HUES48 (cell line): ENCODE measurements around the gene CARTPT.
A peak's percentile ranks its signal among the peaks of the same experiment; 100 is the strongest.

Experiments used
- H3K27ac ChIP-seq: one replicate; pipeline ENCODE4 v1.7.0; 2013; ENCODE audit warnings: low read depth, low read length, inconsistent platforms
- H3K27me3 ChIP-seq: 2 replicates; pipeline ENCODE4 v1.6.1; 2013; ENCODE audit warnings: mild to moderate bottlenecking, low read length; ENCODE audit not compliant: control insufficient read depth, insufficient read depth
- H3K36me3 ChIP-seq: 2 replicates; pipeline ENCODE4 v1.6.1; 2013; ENCODE audit warnings: low read length; ENCODE audit not compliant: control insufficient read depth, insufficient read depth
- H3K4me1 ChIP-seq: 2 replicates; pipeline ENCODE4 v1.6.1; 2013; ENCODE audit warnings: mild to moderate bottlenecking, low read length; ENCODE audit not compliant: control insufficient read depth, insufficient read depth
- H3K4me3 ChIP-seq: 2 replicates; pipeline ENCODE4 v1.5.1; 2013; ENCODE audit warnings: mild to moderate bottlenecking, low read depth, low read length
- H3K9ac ChIP-seq: 2 replicates; pipeline ENCODE4 v1.6.1; 2013; ENCODE audit warnings: mild to moderate bottlenecking, low read depth, low read length, moderate library complexity
- H3K9me3 ChIP-seq: 2 replicates; pipeline ENCODE4 v1.6.1; 2013; ENCODE audit warnings: low read length; ENCODE audit not compliant: control insufficient read depth, insufficient read depth

CARTPT gene

GRCh38 chr5:71719063-71719964, at the start of gene CARTPT:
Gene CARTPT, plus strand, starts transcription at chr5:71719275. Its CDS starts 19 bp downstream, at chr5:71719294.
- Histone ChIP-seq H3K9me3 (no peaks in the 10 kb centered on the region), H3K4me3 (peak within 1 kb of the TSS; percentile 58), H3K9ac (no peak within 1 kb of the TSS), H3K36me3 (no peaks in the 10 kb centered on the region), H3K27ac (no peak within 1 kb of the TSS), H3K4me1 (peaks cover 3% of the 10 kb centered on the region; the same call in 1 of the 2 replicates), H3K27me3 (peaks cover 51% of the 10 kb centered on the region)

GRCh38 chr5:71677977-71678376, 41.1 kb upstream of the CARTPT start:
- Histone ChIP-seq H3K4me1 (no peaks in the 10 kb centered on the region), H3K9me3 (no peaks in the 10 kb centered on the region), H3K9ac (no peak overlapping the region), H3K27ac (no peak overlapping the region), H3K36me3 (no peaks in the 10 kb centered on the region), H3K4me3 (no peak overlapping the region), H3K27me3 (no peaks in the 10 kb centered on the region)

- no peaks in the 10 kb centered on the region for H3K4me1 ChIP-seq
- no peak overlapping the region for H3K27ac ChIP-seq
- no peaks in the 10 kb centered on the region for H3K27me3 ChIP-seq
- H3K36me3 ChIP-seq = no peaks in the 10 kb centered on the region
- H3K9me3 ChIP-seq = no peaks in the 10 kb centered on the region
- H3K9ac ChIP-seq = no peak overlapping the region
- H3K4me3 ChIP-seq = no peak overlapping the region
Measured at GRCh38 chr5:71679714-71680113, 39.4 kb upstream of the CARTPT start.

- no peaks in the 10 kb centered on the region for H3K36me3 ChIP-seq
- H3K4me1 ChIP-seq = no peaks in the 10 kb centered on the region
- no peaks in the 10 kb centered on the region for H3K27me3 ChIP-seq
- H3K4me3 ChIP-seq = no peak overlapping the region
- no peak overlapping the region for H3K9ac ChIP-seq
- H3K9me3 ChIP-seq = no peaks in the 10 kb centered on the region
- no peak overlapping the region for H3K27ac ChIP-seq
Measured at GRCh38 chr5:71680510-71680909, 38.6 kb upstream of the CARTPT start.

DNA sequence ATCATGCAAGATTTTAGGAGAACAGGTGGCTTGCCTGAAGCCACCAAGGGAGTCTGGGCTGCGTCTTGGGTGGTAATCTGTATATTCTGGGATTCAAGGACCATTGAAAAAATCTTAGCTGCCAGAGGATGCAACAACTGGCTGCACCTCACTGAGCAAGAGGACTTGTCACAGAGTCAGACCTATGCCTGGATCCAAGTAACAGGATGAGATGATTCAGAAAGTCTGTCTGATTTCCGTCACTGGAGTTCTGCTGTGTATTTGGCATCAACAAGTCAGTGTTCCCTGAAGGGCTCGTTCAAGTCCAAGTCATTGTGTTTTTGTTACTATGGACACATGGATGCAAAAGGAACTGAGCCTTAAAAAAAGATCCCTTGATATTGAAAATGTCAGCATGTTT, 37.8 kb upstream of the CARTPT start:
- no peaks in the 10 kb centered on the region for H3K27me3 ChIP-seq
- no peak overlapping the region for H3K27ac ChIP-seq
- no peaks in the 10 kb centered on the region for H3K9me3 ChIP-seq
- no peaks in the 10 kb centered on the region for H3K36me3 ChIP-seq
- no peak overlapping the region for H3K9ac ChIP-seq
- H3K4me1 ChIP-seq = no peaks in the 10 kb centered on the region
- no peak overlapping the region for H3K4me3 ChIP-seq

DNA sequence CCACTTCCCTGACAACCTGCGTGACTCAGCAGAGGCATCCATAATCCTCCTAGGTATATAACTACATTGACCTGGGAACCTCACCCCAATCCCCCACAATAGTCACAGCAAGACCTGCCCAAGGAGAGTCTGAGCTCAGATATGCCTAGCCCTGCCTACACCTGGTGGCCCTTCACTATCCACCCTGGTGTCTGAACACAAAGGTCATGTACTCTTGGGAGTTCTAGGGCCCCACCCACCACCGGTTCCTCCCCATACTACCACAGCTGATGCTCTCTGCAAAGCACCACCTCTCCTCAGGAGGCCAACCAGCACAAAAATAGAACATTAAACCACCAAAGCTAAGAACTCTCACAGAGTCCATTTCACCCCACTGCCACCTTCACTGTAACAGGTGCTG, 34.8 kb upstream of the CARTPT start:
- Histone ChIP-seq H3K27ac (no peak overlapping the region), H3K9me3 (no peaks in the 10 kb centered on the region), H3K36me3 (no peaks in the 10 kb centered on the region), H3K4me3 (no peak overlapping the region), H3K4me1 (no peaks in the 10 kb centered on the region), H3K9ac (no peak overlapping the region), H3K27me3 (no peaks in the 10 kb centered on the region)

DNA sequence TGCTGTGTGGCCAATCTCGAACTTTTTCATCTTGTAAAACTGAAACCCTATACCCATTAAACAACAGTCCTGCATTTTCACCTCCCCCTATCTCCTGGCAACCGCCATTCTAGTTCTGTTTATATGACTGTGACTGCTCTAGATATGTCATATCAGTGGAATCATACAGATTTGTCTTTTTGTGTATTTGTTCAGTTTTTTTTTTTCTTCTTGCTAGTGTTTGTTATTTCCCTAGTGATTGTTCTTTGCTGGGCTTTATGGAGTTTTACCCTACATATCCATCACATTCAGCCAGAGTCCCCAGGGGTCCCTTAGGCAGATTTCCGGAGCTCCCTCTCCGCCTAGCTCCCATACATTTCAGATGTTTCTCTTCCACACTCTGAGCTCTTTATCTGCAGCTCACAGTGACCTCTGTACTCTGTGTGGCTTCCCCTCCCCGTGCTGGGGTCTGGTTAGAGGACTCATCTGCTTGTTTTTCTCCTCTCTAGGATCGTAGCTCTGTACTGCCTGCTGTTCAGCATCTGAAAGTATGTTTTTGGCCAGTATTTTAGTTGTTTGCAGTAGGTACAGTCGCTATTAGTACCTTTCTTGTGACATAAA, 25.1 kb upstream of the CARTPT start:
- Histone ChIP-seq H3K36me3 (no peaks in the 10 kb centered on the region), H3K4me3 (no peak overlapping the region), H3K9me3 (no peaks in the 10 kb centered on the region), H3K27me3 (no peaks in the 10 kb centered on the region; the same call in 1 of the 2 replicates), H3K27ac (peak overlapping the region; percentile 38), H3K9ac (no peak overlapping the region), H3K4me1 (peaks cover 16% of the 10 kb centered on the region)

DNA sequence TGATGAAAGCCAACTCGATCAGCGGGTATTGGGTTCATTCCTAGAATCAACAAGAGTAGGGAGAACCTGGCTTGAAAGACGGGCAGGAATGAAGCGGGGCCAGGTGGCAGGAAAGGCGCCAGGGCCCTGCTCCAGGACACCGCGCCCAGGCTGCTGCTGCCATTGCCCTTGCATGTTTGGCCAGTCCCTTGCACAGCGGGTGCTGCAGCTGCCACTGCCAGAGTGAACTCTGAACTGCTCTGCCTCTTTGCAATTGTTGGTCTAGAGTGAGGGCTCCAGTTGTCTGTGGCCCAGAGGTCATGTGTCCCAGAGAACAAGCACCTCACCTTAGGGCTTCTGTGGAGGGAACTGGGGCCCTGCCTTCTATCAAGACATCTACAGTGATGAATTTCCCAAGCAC, 24.0 kb upstream of the CARTPT start:
- no peaks in the 10 kb centered on the region for H3K9me3 ChIP-seq
- H3K9ac ChIP-seq = no peak overlapping the region
- H3K27me3 ChIP-seq = no peaks in the 10 kb centered on the region; the same call in 1 of the 2 replicates
- H3K4me3 ChIP-seq = no peak overlapping the region
- peaks cover 16% of the 10 kb centered on the region for H3K4me1 ChIP-seq
- no peak overlapping the region for H3K27ac ChIP-seq
- no peaks in the 10 kb centered on the region for H3K36me3 ChIP-seq

DNA sequence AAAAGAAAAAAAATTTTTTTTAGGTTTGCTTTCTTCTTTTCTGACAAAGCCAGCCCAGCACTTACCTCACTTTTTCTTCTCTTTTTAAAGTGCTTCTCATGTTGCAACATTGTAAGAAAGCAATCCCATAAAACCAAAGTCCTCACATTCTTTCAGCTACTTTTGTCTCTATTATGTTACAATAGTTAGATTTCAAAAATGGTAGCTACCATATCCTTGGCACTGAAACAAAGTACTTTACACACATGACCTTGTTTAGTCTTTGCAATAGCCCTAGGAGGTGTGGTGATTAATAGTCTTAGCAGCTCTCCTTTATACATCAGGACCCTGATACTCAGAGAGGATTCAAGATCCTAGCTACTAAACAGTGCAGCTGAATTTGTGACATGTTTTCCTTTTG, 23.5 kb upstream of the CARTPT start:
- H3K4me1 ChIP-seq = peaks cover 16% of the 10 kb centered on the region
- H3K4me3 ChIP-seq = no peak overlapping the region
- H3K27me3 ChIP-seq = no peaks in the 10 kb centered on the region; the same call in 1 of the 2 replicates
- no peaks in the 10 kb centered on the region for H3K9me3 ChIP-seq
- no peaks in the 10 kb centered on the region for H3K36me3 ChIP-seq
- no peak overlapping the region for H3K27ac ChIP-seq
- H3K9ac ChIP-seq = no peak overlapping the region

- H3K9ac ChIP-seq = no peak overlapping the region
- no peak overlapping the region for H3K4me3 ChIP-seq
- no peaks in the 10 kb centered on the region for H3K36me3 ChIP-seq
- no peaks in the 10 kb centered on the region; the same call in 1 of the 2 replicates for H3K27me3 ChIP-seq
- no peak overlapping the region for H3K27ac ChIP-seq
- peaks cover 16% of the 10 kb centered on the region for H3K4me1 ChIP-seq
- no peaks in the 10 kb centered on the region for H3K9me3 ChIP-seq
Measured at GRCh38 chr5:71697967-71698366, 21.1 kb upstream of the CARTPT start.

GRCh38 chr5:71699233-71699632, 19.8 kb upstream of the CARTPT start:
- Histone ChIP-seq H3K27ac (no peak overlapping the region), H3K9me3 (no peaks in the 10 kb centered on the region), H3K9ac (no peak overlapping the region), H3K4me1 (peaks cover 7% of the 10 kb centered on the region), H3K36me3 (no peaks in the 10 kb centered on the region), H3K27me3 (no peaks in the 10 kb centered on the region; the same call in 1 of the 2 replicates), H3K4me3 (no peak overlapping the region)
